Breast epithelium (tissue), 3 donors: ENCODE data around the gene SLC23A1.

Experiments used
- CTCF ChIP-seq, 3 donors: fragments of 450-650 bp; IDR thresholded peaks; one replicate each; pipeline ENCODE4 v1.5.1; 2016 to 2017; ENCODE audit warnings: antibody characterized with exemption in 3 of 3, mild to moderate bottlenecking in 3 of 3, moderate library complexity in 3 of 3
- POLR2A ChIP-seq: fragments of 450-650 bp; IDR thresholded peaks from one replicate; pipeline ENCODE4 v1.6.1; 2016; ENCODE audit warnings: antibody characterized with exemption, mild to moderate bottlenecking, moderate library complexity

GRCh38 chr5:139394654-139395566 lies 11.8 kb upstream of the SLC23A1 start, which contains the start of gene PROB1:
- TF ChIP-seq CTCF (IDR thresholded peaks at IDR 0.05): no peak
- TF ChIP-seq POLR2A: no peak
